HepG2 (cell line): Measurements from ENCODE around the gene FAM174A. TPM values are rescaled to one million over a fixed set of nuclear protein-coding genes. Genes with fewer than 3 reads are reported as not detected.

Experiments
- ATAC-seq: fragments of 200-7000 bp; cut with Tn5 transposase; 3 replicates; pipeline ENCODE4 v1.9.1; 2020; ENCODE audit warnings: mild to moderate bottlenecking, moderate library complexity
- BruUV-seq: library from RNA; stranded (reverse); fragments of 400-500 nt; replicated peaks from 2 replicates; lab custom pipeline; 2021; lab: Mats Ljungman, UMichigan
- CTCF ChIA-PET: fragments of 300-600 bp; formaldehyde crosslinking; extraction: SDS; loops from one replicate; lab custom pipeline; 2021; ENCODE audit warnings: low total read pairs, inconsistent platforms, low intra/inter-chr PET ratio; lab: Yijun Ruan, JAX
- POLR2A ChIA-PET: fragments of 350-600 bp; sonication (Branson Sonifier 250); formaldehyde crosslinking; loops from one replicate; lab custom pipeline; 2020; ENCODE audit warnings: antibody characterized with exemption, inconsistent platforms; lab: Yijun Ruan, JAX
- DNase-seq: peaks from one replicate; pipeline ENCODE4 v3.0.0-alpha.2; 2015; ENCODE audit warnings: low spot score
- FAIRE-seq: peaks from 3 replicates; lab custom pipeline; 2011; peaks lifted over from hg19 to GRCh38; lab: Jason Lieb, UNC
- H2AFZ ChIP-seq: one replicate; pipeline ENCODE4 v1.6.1; 2011; ENCODE audit warnings: low read length, inconsistent platforms
- H3K27ac ChIP-seq: fragments of 300-600 bp; 3 replicates; pipeline ENCODE4 v1.8.0; 2011; ENCODE audit warnings: mixed run types, mild to moderate bottlenecking, mixed read lengths, low read length, inconsistent platforms; ENCODE audit not compliant: insufficient read depth; ENCODE audit errors: extremely low read length
- H3K27me3 ChIP-seq, 2 experiments: fragments of 200-600 bp in 1 of 2; 2 replicates in 1 of 2; 3 replicates in 1 of 2; pipeline versions ENCODE4 v1.6.0 to v1.8.0; 2011; ENCODE audit warnings: low read length in 2 of 2, mild to moderate bottlenecking in 2 of 2, moderate library complexity in 2 of 2, inconsistent platforms in 1 of 2; ENCODE audit not compliant: insufficient read depth in 2 of 2, control insufficient read depth in 1 of 2
- H3K36me3 ChIP-seq, 2 experiments: fragments of 200-600 bp in 1 of 2; replicated peaks in 1 of 2; 2 replicates in 1 of 2; 3 replicates in 1 of 2; pipeline versions ENCODE4 v1.5.1 to v1.8.0; 2011; ENCODE audit warnings: low read length in 2 of 2, inconsistent platforms in 1 of 2; ENCODE audit not compliant: insufficient read depth in 2 of 2, control insufficient read depth in 1 of 2
- H3K4me1 ChIP-seq: 2 replicates; pipeline ENCODE4 v1.5.1; 2012; ENCODE audit warnings: low read length, inconsistent platforms; ENCODE audit not compliant: insufficient read depth
- H3K4me2 ChIP-seq: 2 replicates; pipeline ENCODE4 v1.6.0; 2011; ENCODE audit warnings: low read depth, low read length, inconsistent platforms
- H3K4me3 ChIP-seq, 3 experiments: fragments of 200-600 bp in 1 of 3; sonication (generic), shearing (Covaris generic) in 1 of 3; replicated peaks in 1 of 3; 2 replicates each; pipeline ENCODE4 v1.5.1; 2011 to 2016; ENCODE audit warnings: low read length in 3 of 3, inconsistent platforms in 2 of 3, low read depth in 2 of 3, mild to moderate bottlenecking in 2 of 3, control low read depth in 1 of 3, mixed read lengths in 1 of 3; ENCODE audit not compliant: insufficient read depth in 1 of 3
- H3K79me2 ChIP-seq: one replicate; pipeline ENCODE4 v1.6.1; 2011; ENCODE audit warnings: low read length, inconsistent platforms; ENCODE audit not compliant: insufficient read depth
- H3K9ac ChIP-seq: 2 replicates; pipeline ENCODE4 v1.6.0; 2011; ENCODE audit warnings: mild to moderate bottlenecking, low read depth, low read length, inconsistent platforms; ENCODE audit not compliant: insufficient read depth
- H3K9me3 ChIP-seq: 2 replicates; pipeline ENCODE4 v1.5.1; 2012; ENCODE audit warnings: mild to moderate bottlenecking, low read length
- H4K20me1 ChIP-seq: 2 replicates; pipeline ENCODE4 v1.6.0; 2011; ENCODE audit warnings: inconsistent platforms, mild to moderate bottlenecking, low read length, moderate library complexity; ENCODE audit not compliant: insufficient read depth
- CENPT ChIP-seq: sonication (generic); formaldehyde crosslinking; IDR thresholded peaks from 2 replicates; pipeline ENCODE4 v1.8.0; 2022; ENCODE audit warnings: low read depth, mild to moderate bottlenecking, moderate library complexity, missing genetic modification reagents
- CSRNP1 ChIP-seq: sonication (generic); formaldehyde crosslinking; IDR thresholded peaks from 2 replicates; pipeline ENCODE4 v1.8.1; 2023; ENCODE audit warnings: mild to moderate bottlenecking, missing genetic modification reagents
- FOSL2 ChIP-seq: sonication (generic); formaldehyde crosslinking; IDR thresholded peaks from 2 replicates; pipeline ENCODE4 v1.4.0; 2020; ENCODE audit warnings: missing genetic modification reagents
- HIC2 ChIP-seq: sonication (generic); formaldehyde crosslinking; IDR thresholded peaks from 2 replicates; pipeline ENCODE4 v1.9.0; 2022; ENCODE audit warnings: low read depth, missing genetic modification reagents
- SP2 ChIP-seq: sonication (generic); formaldehyde crosslinking; IDR thresholded peaks from 2 replicates; pipeline ENCODE4 v1.5.1; 2020; ENCODE audit warnings: mild to moderate bottlenecking, missing genetic modification reagents
- SRSF4 ChIP-seq: fragments of 200-400 bp; formaldehyde crosslinking; IDR thresholded peaks from one replicate; pipeline ENCODE4 v1.6.1; 2018; ENCODE audit warnings: mild to moderate bottlenecking, low read depth, low read length, moderate library complexity; ENCODE audit not compliant: poor library complexity, severe bottlenecking
- ZEB1 ChIP-seq: IDR thresholded peaks from 2 replicates; pipeline ENCODE4 v1.6.1; 2012; ENCODE audit warnings: mild to moderate bottlenecking, low read depth, inconsistent platforms; ENCODE audit not compliant: insufficient replicate concordance
- ZNF605 ChIP-seq: sonication (generic); formaldehyde crosslinking; IDR thresholded peaks from 2 replicates; pipeline ENCODE4 v1.8.0; 2022; ENCODE audit warnings: mild to moderate bottlenecking, missing genetic modification reagents
- WGBS: methylation state at CpG from one replicate; pipeline ENCODE4 v1.1.6; 2017; ENCODE audit warnings: low lambda C conversion rate; 5-methylcytosine and 5-hydroxymethylcytosine counted together
- in situ Hi-C: cut with HindIII; loops from 2 replicates; pipeline ENCODE4 v1.10.0; 2017; ENCODE audit warnings: low pct_unique_long_range_greater_than_20kb; ENCODE audit not compliant: extremely low pct_ligation_motif_present
- intact Hi-C: fragments of 100-400 bp; cut with micrococcal nuclease; formaldehyde crosslinking; loops from one replicate; pipeline ENCODE4 v1.10.0; 2022; ENCODE audit not compliant: unreplicated experiment
- polyA plus RNA-seq, 8 experiments: library from polyadenylated mRNA; depleted of rRNA in 3 of 8; stranded (reverse) in 7 of 8; unstranded in 1 of 8; fragments of >200 nt; fragmentation: Illumina TruSeq in 4 of 8; extraction: Trizol in 4 of 8; gene quantifications; 2 replicates each; pipeline versions ENCODE4 v1.2.1 to v1.2.3, GENCODE V29; 2011 to 2016; ENCODE audit warnings: low read depth in 4 of 8, missing spikeins in 1 of 8, mixed read lengths in 1 of 8; ENCODE audit not compliant: insufficient read depth in 1 of 8
- total RNA-seq, 5 experiments: library from RNA; depleted of rRNA; stranded (reverse); fragments of >200 nt; fragmentation: Illumina TruSeq; extraction: Trizol; gene quantifications; 2 replicates each; pipeline ENCODE4 v1.2.3, GENCODE V29; 2016; ENCODE audit warnings: low read depth in 1 of 5
- TF ChIP-seq, protein P1 (sequence below): sonication (generic); formaldehyde crosslinking; IDR thresholded peaks from 2 replicates; pipeline ENCODE4 v1.5.1; 2020; ENCODE audit warnings: missing genetic modification reagents, mild to moderate bottlenecking, borderline replicate concordance
- TF ChIP-seq, protein P2 (sequence below): sonication (generic); IDR thresholded peaks from 2 replicates; pipeline ENCODE4 v1.6.1; 2016; ENCODE audit warnings: low read depth, borderline replicate concordance
- TF ChIP-seq, protein P3 (sequence below): sonication (generic); formaldehyde crosslinking; IDR thresholded peaks from 2 replicates; pipeline ENCODE4 v1.5.0; 2020; ENCODE audit warnings: missing genetic modification reagents, mild to moderate bottlenecking, borderline replicate concordance
- TF ChIP-seq, protein P4 (sequence below): IDR thresholded peaks from 2 replicates; pipeline ENCODE4 v1.6.1; 2016; ENCODE audit warnings: missing genetic modification reagents, missing compliant biosample characterization

FAM174A gene
- total and polyA plus RNA-seq, 2 of the 13 experiments (the other 11 are each of a cell fraction or from before 2014, with no cell fraction given), result 6.8 to 7.8 TPM

DNA sequence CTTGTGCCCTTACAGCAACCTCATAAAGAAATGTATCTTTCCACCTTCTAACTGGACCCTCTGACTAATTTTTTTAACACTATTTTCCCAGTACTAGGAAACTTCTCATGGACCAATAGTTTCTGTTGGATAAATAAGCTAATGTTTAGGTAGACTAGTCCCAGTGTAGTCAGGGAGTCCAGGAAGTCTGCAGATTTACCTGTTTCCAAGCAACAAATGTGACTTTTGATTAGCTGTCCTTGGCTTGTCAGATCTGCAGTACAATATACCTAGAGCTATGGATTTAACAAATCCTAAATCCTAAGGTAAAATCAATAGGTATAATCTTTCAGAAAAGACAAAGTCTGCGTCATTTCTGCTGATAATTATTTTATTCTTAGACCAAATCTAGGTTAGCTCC is 55.7 kb downstream of the FAM174A start (continued):
- TF ChIP-seq ZNF605 (CRISPR knock-in tag), result no peak

DNA sequence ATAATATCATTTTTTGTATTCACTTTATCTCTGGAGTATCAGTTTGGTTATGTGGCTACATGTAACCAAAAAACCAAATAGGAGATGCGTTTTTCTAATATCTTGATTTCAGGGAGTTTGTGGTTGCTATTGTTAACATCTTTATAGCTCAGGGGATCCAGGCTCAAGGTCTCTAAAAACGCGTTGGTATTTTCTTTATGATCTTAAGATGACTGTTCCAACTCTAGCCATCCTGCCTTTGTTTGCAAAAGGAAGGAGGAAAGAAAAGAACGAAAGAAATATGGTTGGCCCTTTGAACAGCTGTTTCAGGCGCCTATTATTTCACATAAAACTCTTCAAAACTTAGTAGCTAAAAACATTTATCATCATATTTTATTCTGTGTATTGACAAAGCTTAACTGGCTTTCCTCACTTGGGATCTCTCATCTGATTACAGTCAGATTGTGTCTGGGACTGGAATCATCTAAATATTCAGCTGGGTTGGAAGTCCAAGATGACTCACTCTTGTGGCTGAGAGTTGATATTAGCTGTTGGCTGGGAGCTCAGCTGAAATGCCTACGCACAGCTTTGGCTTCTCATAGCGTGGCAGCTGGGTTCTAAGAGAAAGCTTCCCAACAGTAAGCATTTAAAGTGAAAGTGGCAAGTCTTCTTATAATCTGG is 60.1 kb downstream of the FAM174A start:
- H2AFZ ChIP-seq, result no peak overlapping the region
- peak overlapping the region; percentile 37 for H3K4me2 ChIP-seq
- H3K4me1 ChIP-seq, result peaks cover 4% of the 10 kb centered on the region; the same call in 1 of the 2 replicates
- no peak overlapping the region for H3K27ac ChIP-seq
- BruUV-seq, result no TSS peak
- H3K36me3 ChIP-seq, result no peaks in the 10 kb centered on the region
- no peaks in the 10 kb centered on the region for H3K27me3 ChIP-seq
- ChIA-PET POLR2A (no interaction called here), CTCF (no interaction called here)
- H4K20me1 ChIP-seq, result no peaks in the 10 kb centered on the region
- H3K9me3 ChIP-seq, result no peaks in the 10 kb centered on the region
- FAIRE-seq (no peak), DNase-seq (peak; percentile 53), ATAC-seq (peak; percentile 98)
- H3K79me2 ChIP-seq, result no peaks in the 10 kb centered on the region
- no peak overlapping the region for H3K4me3 ChIP-seq
- 26% methylated on average over 7 of the region's 7 CpGs for WGBS
- intact Hi-C loops, result no loop called here
- no peak overlapping the region for H3K9ac ChIP-seq
- in situ Hi-C loops, result no loop called here
- TF ChIP-seq HIC2 (CRISPR knock-in tag), result no peak
- TF ChIP-seq SRSF4, result no peak
- no peak for TF ChIP-seq CSRNP1
- no peak for TF ChIP-seq SP2 (CRISPR knock-in tag)
- TF ChIP-seq, protein P1, sequence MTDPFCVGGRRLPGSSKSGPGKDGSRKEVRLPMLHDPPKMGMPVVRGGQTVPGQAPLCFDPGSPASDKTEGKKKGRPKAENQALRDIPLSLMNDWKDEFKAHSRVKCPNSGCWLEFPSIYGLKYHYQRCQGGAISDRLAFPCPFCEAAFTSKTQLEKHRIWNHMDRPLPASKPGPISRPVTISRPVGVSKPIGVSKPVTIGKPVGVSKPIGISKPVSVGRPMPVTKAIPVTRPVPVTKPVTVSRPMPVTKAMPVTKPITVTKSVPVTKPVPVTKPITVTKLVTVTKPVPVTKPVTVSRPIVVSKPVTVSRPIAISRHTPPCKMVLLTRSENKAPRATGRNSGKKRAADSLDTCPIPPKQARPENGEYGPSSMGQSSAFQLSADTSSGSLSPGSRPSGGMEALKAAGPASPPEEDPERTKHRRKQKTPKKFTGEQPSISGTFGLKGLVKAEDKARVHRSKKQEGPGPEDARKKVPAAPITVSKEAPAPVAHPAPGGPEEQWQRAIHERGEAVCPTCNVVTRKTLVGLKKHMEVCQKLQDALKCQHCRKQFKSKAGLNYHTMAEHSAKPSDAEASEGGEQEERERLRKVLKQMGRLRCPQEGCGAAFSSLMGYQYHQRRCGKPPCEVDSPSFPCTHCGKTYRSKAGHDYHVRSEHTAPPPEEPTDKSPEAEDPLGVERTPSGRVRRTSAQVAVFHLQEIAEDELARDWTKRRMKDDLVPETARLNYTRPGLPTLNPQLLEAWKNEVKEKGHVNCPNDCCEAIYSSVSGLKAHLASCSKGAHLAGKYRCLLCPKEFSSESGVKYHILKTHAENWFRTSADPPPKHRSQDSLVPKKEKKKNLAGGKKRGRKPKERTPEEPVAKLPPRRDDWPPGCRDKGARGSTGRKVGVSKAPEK (CRISPR knock-in tag), result no peak
- no peak for TF ChIP-seq ZEB1
- TF ChIP-seq, protein P2, sequence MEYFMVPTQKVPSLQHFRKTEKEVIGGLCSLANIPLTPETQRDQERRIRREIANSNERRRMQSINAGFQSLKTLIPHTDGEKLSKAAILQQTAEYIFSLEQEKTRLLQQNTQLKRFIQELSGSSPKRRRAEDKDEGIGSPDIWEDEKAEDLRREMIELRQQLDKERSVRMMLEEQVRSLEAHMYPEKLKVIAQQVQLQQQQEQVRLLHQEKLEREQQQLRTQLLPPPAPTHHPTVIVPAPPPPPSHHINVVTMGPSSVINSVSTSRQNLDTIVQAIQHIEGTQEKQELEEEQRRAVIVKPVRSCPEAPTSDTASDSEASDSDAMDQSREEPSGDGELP, result peak; percentile 38; the same call in 1 of the 2 replicates
- TF ChIP-seq, protein P3, sequence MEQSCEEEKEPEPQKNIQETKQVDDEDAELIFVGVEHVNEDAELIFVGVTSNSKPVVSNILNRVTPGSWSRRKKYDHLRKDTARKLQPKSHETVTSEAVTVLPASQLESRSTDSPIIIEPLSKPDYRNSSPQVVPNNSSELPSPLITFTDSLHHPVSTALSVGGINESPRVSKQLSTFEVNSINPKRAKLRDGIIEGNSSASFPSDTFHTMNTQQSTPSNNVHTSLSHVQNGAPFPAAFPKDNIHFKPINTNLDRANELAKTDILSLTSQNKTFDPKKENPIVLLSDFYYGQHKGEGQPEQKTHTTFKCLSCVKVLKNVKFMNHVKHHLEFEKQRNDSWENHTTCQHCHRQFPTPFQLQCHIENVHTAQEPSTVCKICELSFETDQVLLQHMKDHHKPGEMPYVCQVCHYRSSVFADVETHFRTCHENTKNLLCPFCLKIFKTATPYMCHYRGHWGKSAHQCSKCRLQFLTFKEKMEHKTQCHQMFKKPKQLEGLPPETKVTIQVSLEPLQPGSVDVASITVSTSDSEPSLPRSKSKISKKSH (CRISPR knock-in tag), result no peak
- TF ChIP-seq CENPT (CRISPR knock-in tag), result no peak
- TF ChIP-seq, protein P4, sequence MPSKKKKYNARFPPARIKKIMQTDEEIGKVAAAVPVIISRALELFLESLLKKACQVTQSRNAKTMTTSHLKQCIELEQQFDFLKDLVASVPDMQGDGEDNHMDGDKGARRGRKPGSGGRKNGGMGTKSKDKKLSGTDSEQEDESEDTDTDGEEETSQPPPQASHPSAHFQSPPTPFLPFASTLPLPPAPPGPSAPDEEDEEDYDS, result no peak
- TF ChIP-seq FOSL2 (CRISPR knock-in tag), result peak; percentile 87
